ENCODE results near the gene ZMYM4. TPM values are rescaled to one million over a fixed set of nuclear protein-coding genes. Genes with fewer than 3 reads are reported as not detected.
A peak's percentile ranks its signal among the peaks of the same experiment; 100 is the strongest.

Gene ZMYM4
- polyA plus RNA-seq, 4 donors = 3.8 to 31.9 (median 8.7) TPM

DNA sequence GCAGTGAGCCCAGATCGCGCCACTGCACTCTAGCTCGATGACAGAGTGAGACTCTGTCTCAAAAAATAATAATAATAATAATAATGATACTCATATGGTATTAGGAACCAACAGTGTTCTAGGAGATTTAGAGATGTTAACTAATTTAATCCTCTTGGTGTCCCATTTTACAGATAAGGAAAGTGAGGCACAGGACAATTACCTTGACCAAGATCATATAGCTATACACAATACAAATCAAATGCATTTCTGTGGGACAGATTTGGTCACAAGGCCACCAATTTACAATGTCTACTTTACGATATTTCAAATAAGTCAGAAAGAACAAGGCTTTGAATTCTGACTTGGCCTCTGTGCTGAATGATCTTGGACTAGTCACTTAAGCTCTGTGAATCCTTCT, 2.2 kb upstream of the ZMYM4 start:
- DNase-seq = no peak
- no peaks in the 10 kb centered on the region for H3K36me3 ChIP-seq (ENCODE audit: control insufficient read depth in 3 of 3, insufficient read depth in 2 of 3, low read depth in 1 of 3, low read length in 3 of 3)
- peaks cover 0 to 5% (median 0%) of the 10 kb centered on the region in 3 donors for H3K4me1 ChIP-seq (ENCODE audit: control insufficient read depth in 3 of 3, insufficient read depth in 2 of 3, low read depth in 1 of 3, low read length in 2 of 3)
- no peaks in the 10 kb centered on the region for H3K27me3 ChIP-seq (ENCODE audit: control insufficient read depth in 3 of 3, insufficient read depth in 3 of 3, low read length in 3 of 3)
- H3K27ac ChIP-seq (ENCODE audit: low read depth in 1 of 3, low read length in 2 of 3) = no peak overlapping the region
- no peak overlapping the region for H3K4me3 ChIP-seq (ENCODE audit: low read depth in 1 of 3, low read length in 3 of 3)
- no peaks in the 10 kb centered on the region for H3K9me3 ChIP-seq (ENCODE audit: control insufficient read depth in 2 of 2, insufficient read depth in 1 of 2, low read depth in 1 of 2, low read length in 1 of 2)
- FAIRE-seq = no peak
- WGBS, 3 donors = 95 to 97% (median 97%) methylated on average over 4 of the region's 4 CpGs

DNA sequence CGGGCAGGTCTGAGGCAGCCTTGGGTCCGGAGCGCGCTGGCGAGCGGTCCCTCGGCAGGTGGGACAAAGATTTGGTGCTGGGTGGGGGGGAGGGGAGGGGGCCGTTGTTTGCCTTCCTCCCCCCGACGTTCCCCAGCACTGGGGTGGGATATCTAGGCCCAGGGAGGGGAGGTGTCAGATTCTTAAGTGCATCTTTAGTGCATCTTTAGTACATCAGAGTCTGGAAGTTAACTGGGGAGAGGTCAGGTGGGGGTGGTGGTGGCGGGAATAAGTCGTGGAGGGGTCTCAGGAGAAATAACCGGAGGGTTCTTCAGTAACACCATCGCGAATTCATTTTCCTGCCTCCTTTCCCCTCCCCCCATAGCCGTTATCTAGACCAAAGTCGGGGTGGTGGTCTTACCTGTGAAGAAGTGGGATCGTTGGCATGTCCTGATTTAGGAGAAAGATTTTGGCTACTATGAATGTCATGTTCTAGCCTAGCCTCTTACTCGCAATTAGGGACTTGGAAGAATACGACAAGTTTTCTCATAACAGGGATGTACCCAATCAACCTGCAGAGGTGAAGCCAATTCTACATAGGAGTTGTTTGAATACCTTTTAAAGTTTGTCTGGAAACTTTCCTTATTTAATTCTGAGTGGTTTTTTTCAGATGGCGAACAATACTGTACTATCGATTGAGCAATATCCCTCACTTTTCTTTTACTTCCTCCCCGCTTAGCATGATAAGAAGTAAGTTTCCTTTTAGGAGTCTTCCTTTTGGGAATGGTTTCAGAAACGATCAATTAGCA, 886 bp downstream of the ZMYM4 start:
- Histone ChIP-seq H3K4me1 (ENCODE audit: control insufficient read depth in 3 of 3, insufficient read depth in 2 of 3, low read depth in 1 of 3, low read length in 2 of 3) (peaks cover 0 to 5% (median 3%) of the 10 kb centered on the region in 3 donors), H3K27ac (ENCODE audit: low read depth in 1 of 3, low read length in 2 of 3) (peak overlapping the region; percentile 56 to 82 (median 62)), H3K9me3 (ENCODE audit: control insufficient read depth in 2 of 2, insufficient read depth in 1 of 2, low read depth in 1 of 2, low read length in 1 of 2) (no peaks in the 10 kb centered on the region), H3K36me3 (ENCODE audit: control insufficient read depth in 3 of 3, insufficient read depth in 2 of 3, low read depth in 1 of 3, low read length in 3 of 3) (peaks cover 0 to 5% (median 0%) of the 10 kb centered on the region in 3 donors), H3K4me3 (ENCODE audit: low read depth in 1 of 3, low read length in 3 of 3) (peak overlapping the region; percentile 67 to 98 (median 89)), H3K27me3 (ENCODE audit: control insufficient read depth in 3 of 3, insufficient read depth in 3 of 3, low read length in 3 of 3) (no peaks in the 10 kb centered on the region)
- DNase-seq (peak; percentile 21 to 25), FAIRE-seq (no peak)
- 2% methylated on average over 20 to 24 of the region's 24 CpGs for WGBS, 3 donors

DNA sequence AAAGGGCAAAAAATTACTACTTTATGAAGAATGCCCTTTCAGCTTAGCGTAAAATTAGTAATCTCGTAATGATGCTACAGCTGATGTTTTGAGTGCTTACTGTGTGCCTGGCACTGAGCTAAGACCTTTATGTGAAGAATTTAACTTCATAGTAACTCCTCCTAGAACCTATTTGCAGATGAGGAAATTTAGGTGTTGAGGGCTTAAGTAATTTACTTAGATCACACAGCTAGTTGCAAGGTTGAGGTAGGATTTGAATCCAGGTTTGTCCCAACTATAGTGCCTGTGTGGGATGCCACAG, 1.4 kb downstream of the ZMYM4 start:
- Histone ChIP-seq H3K4me3 (ENCODE audit: low read depth in 1 of 3, low read length in 3 of 3) (peak overlapping the region in 1 of 3 donors; percentile 11), H3K27ac (ENCODE audit: low read depth in 1 of 3, low read length in 2 of 3) (no peak overlapping the region)
- 53 to 66% (median 58%) methylated on average over 2 of the region's 2 CpGs for WGBS, 3 donors

DNA sequence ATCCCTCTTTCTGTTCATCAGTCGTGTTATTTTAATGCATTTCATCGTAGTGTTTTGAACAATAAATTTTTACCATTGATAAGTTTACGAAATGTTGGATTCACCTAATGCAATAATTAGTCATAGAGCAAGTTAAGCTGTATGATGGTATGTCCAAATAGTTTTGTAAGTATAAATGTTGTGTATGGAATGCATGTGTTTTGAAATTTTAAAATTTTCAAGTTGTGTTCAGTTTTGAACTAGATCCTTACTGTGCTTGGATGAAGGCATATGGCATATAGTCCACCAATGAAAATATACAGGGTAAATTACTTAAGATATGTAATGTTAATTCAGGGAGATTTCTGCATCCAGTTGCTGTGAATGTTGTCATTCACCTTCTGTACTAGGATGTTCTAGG, 2.3 kb downstream of the ZMYM4 start:
- peaks cover 0 to 5% (median 3%) of the 10 kb centered on the region in 3 donors for H3K4me1 ChIP-seq (ENCODE audit: control insufficient read depth in 3 of 3, insufficient read depth in 2 of 3, low read depth in 1 of 3, low read length in 2 of 3)
- WGBS, 3 donors = 94 to 96% (median 95%) methylated on average over 3 of the region's 3 CpGs

More for the DNA sequence above, 1.4 kb downstream of the ZMYM4 start:
- FAIRE-seq (no peak), DNase-seq (no peak)
- Histone ChIP-seq H3K27me3 (ENCODE audit: control insufficient read depth in 3 of 3, insufficient read depth in 3 of 3, low read length in 3 of 3) (no peaks in the 10 kb centered on the region), H3K4me1 (ENCODE audit: control insufficient read depth in 3 of 3, insufficient read depth in 2 of 3, low read depth in 1 of 3, low read length in 2 of 3) (peaks cover 0 to 5% (median 3%) of the 10 kb centered on the region in 3 donors), H3K9me3 (ENCODE audit: control insufficient read depth in 2 of 2, insufficient read depth in 1 of 2, low read depth in 1 of 2, low read length in 1 of 2) (no peaks in the 10 kb centered on the region), H3K36me3 (ENCODE audit: control insufficient read depth in 3 of 3, insufficient read depth in 2 of 3, low read depth in 1 of 3, low read length in 3 of 3) (peaks cover 0 to 5% (median 0%) of the 10 kb centered on the region in 3 donors)

DNA sequence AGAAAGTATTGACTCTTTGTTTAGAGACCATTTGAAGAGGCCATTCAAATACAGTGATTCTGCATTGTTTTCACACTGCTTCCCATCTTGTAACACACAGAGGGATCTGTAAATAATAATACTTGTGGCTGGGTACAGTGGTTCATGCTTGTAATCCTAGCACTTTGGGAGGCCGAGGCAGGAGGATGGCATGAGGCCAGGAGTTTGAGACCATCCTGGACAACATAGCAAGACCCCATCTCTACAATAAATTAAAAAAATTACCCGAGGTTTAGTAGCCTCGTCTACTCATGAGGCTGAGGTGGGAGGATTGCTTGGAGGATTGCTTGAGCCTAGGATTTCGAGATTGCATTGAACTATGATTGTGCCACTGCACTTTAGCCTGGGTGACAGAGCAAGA, 5.7 kb downstream of the ZMYM4 start:
- no peak for FAIRE-seq
- Histone ChIP-seq H3K4me1 (ENCODE audit: control insufficient read depth in 3 of 3, insufficient read depth in 2 of 3, low read depth in 1 of 3, low read length in 2 of 3) (peaks cover 0 to 3% (median 3%) of the 10 kb centered on the region in 3 donors), H3K9me3 (ENCODE audit: control insufficient read depth in 2 of 2, insufficient read depth in 1 of 2, low read depth in 1 of 2, low read length in 1 of 2) (peaks cover 0 to 4% of the 10 kb centered on the region in 2 donors), H3K36me3 (ENCODE audit: control insufficient read depth in 3 of 3, insufficient read depth in 2 of 3, low read depth in 1 of 3, low read length in 3 of 3) (peaks cover 0 to 7% (median under 1%) of the 10 kb centered on the region in 3 donors), H3K4me3 (ENCODE audit: low read depth in 1 of 3, low read length in 3 of 3) (no peak overlapping the region), H3K27ac (ENCODE audit: low read depth in 1 of 3, low read length in 2 of 3) (no peak overlapping the region), H3K27me3 (ENCODE audit: control insufficient read depth in 3 of 3, insufficient read depth in 3 of 3, low read length in 3 of 3) (no peaks in the 10 kb centered on the region)
- WGBS, 3 donors = 84 to 89% (median 87%) methylated on average over 4 of the region's 4 CpGs
- no peak for DNase-seq

More for the DNA sequence above, 2.3 kb downstream of the ZMYM4 start:
- Histone ChIP-seq H3K9me3 (ENCODE audit: control insufficient read depth in 2 of 2, insufficient read depth in 1 of 2, low read depth in 1 of 2, low read length in 1 of 2) (no peaks in the 10 kb centered on the region), H3K4me3 (ENCODE audit: low read depth in 1 of 3, low read length in 3 of 3) (no peak overlapping the region), H3K36me3 (ENCODE audit: control insufficient read depth in 3 of 3, insufficient read depth in 2 of 3, low read depth in 1 of 3, low read length in 3 of 3) (peaks cover 0 to 5% (median 0%) of the 10 kb centered on the region in 3 donors), H3K27ac (ENCODE audit: low read depth in 1 of 3, low read length in 2 of 3) (no peak overlapping the region), H3K27me3 (ENCODE audit: control insufficient read depth in 3 of 3, insufficient read depth in 3 of 3, low read length in 3 of 3) (no peaks in the 10 kb centered on the region)
- DNase-seq = no peak
- no peak for FAIRE-seq

DNA sequence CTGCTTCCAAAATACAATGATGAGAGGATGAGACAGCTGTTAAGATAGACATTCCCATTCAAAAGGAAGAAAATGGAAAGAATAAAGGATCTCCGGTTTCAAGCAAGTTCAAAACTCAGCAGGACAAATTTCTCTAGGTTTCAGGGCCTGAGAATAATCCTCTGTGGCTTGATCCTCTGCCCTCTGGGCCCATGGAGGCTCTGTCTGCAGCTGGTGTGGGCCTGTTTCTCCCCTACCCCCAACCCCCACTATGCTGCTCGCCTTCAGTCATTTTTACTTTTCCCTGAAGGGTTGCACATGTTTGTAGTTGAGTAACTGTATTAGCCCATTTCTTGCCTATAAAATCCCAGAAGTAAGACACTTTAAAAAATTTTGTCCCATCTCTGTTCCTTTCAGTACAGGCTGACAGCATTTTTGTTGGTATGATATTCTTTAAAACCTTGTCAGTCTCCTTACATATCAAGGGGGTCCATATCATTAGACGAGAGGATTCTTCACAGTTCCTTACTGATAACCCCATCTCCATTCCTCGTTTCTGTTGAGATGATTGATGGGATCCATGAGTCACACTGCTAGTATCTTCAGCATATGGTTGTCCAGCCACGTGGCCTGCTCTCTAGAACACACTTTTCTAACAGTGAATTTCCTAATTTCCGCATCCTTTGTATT, 10.5 kb downstream of the ZMYM4 start:
- Histone ChIP-seq H3K4me1 (ENCODE audit: control insufficient read depth in 3 of 3, insufficient read depth in 2 of 3, low read depth in 1 of 3, low read length in 2 of 3) (no peaks in the 10 kb centered on the region), H3K36me3 (ENCODE audit: control insufficient read depth in 3 of 3, insufficient read depth in 2 of 3, low read depth in 1 of 3, low read length in 3 of 3) (peaks cover 0 to 9% (median 1%) of the 10 kb centered on the region in 3 donors), H3K27me3 (ENCODE audit: control insufficient read depth in 3 of 3, insufficient read depth in 3 of 3, low read length in 3 of 3) (no peaks in the 10 kb centered on the region), H3K27ac (ENCODE audit: low read depth in 1 of 3, low read length in 2 of 3) (no peak overlapping the region), H3K4me3 (ENCODE audit: low read depth in 1 of 3, low read length in 3 of 3) (no peak overlapping the region), H3K9me3 (ENCODE audit: control insufficient read depth in 2 of 2, insufficient read depth in 1 of 2, low read depth in 1 of 2, low read length in 1 of 2) (peaks cover 0 to 18% of the 10 kb centered on the region in 2 donors)
- no peak for DNase-seq
- 85 to 96% (median 92%) methylated on average over 6 of the region's 6 CpGs for WGBS, 3 donors
- no peak for FAIRE-seq

DNA sequence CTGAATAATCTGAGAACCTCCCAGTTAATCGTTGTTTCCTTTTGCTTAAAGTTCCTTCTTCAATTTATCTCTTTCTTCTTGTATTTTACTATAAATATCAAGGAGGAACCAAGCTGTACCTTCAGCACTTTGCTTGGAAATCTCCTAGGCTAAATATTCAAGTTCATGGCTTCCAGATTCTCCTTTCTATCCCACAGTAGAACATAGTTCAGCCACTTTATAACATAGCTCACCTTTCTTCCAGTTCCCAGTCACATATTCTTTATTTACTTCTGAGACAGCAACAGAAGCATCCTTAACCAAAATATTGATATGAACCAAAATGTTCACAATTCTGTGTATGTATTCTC, 11.0 kb downstream of the ZMYM4 start:
- H3K36me3 ChIP-seq (ENCODE audit: control insufficient read depth in 3 of 3, insufficient read depth in 2 of 3, low read depth in 1 of 3, low read length in 3 of 3) = peaks cover 0 to 6% (median 1%) of the 10 kb centered on the region in 3 donors
- H3K9me3 ChIP-seq (ENCODE audit: control insufficient read depth in 2 of 2, insufficient read depth in 1 of 2, low read depth in 1 of 2, low read length in 1 of 2) = peaks cover 0 to 18% of the 10 kb centered on the region in 2 donors
- no peaks in the 10 kb centered on the region for H3K27me3 ChIP-seq (ENCODE audit: control insufficient read depth in 3 of 3, insufficient read depth in 3 of 3, low read length in 3 of 3)
- WGBS, 3 donors = 88 to 95% (median 94%) methylated on average over 1 of the region's 1 CpG
- no peaks in the 10 kb centered on the region for H3K4me1 ChIP-seq (ENCODE audit: control insufficient read depth in 3 of 3, insufficient read depth in 2 of 3, low read depth in 1 of 3, low read length in 2 of 3)
- H3K27ac ChIP-seq (ENCODE audit: low read depth in 1 of 3, low read length in 2 of 3) = no peak overlapping the region
- H3K4me3 ChIP-seq (ENCODE audit: low read depth in 1 of 3, low read length in 3 of 3) = no peak overlapping the region
- FAIRE-seq (no peak), DNase-seq (no peak)

DNA sequence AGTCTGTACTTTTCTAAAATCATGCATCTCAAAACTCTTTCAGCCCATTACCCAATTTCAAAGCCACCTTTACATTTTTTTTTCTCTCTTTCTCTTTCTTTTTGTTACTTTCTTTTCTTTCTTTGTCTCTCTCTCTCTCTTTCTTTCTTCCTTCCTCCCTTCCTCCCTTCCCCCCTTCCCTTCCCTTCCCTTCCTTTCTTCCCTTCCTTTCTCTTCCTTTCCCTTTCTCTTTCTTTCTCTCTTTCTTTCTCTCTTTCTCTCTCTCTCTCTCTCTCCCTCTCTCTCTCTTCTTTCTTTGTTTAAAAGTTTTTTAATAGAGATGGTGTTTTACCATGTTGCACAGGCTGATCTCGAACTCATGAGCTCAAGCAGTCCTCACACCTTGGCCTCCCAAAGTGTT, 11.5 kb downstream of the ZMYM4 start:
- no peak for DNase-seq
- H3K27me3 ChIP-seq (ENCODE audit: control insufficient read depth in 3 of 3, insufficient read depth in 3 of 3, low read length in 3 of 3) = no peaks in the 10 kb centered on the region
- 87 to 100% (median 100%) methylated on average over 1 of the region's 1 CpG for WGBS, 3 donors
- no peak for FAIRE-seq
- no peaks in the 10 kb centered on the region for H3K4me1 ChIP-seq (ENCODE audit: control insufficient read depth in 3 of 3, insufficient read depth in 2 of 3, low read depth in 1 of 3, low read length in 2 of 3)
- H3K27ac ChIP-seq (ENCODE audit: low read depth in 1 of 3, low read length in 2 of 3) = no peak overlapping the region
- H3K36me3 ChIP-seq (ENCODE audit: control insufficient read depth in 3 of 3, insufficient read depth in 2 of 3, low read depth in 1 of 3, low read length in 3 of 3) = peaks cover 0 to 6% (median 1%) of the 10 kb centered on the region in 3 donors
- peaks cover 0 to 18% of the 10 kb centered on the region in 2 donors for H3K9me3 ChIP-seq (ENCODE audit: control insufficient read depth in 2 of 2, insufficient read depth in 1 of 2, low read depth in 1 of 2, low read length in 1 of 2)
- no peak overlapping the region for H3K4me3 ChIP-seq (ENCODE audit: low read depth in 1 of 3, low read length in 3 of 3)

Measured in small intestine (tissue), 7 donors.